Panc1 (cell line): ENCODE measurements around the gene NECTIN1. TPM values are rescaled to one million over a fixed set of nuclear protein-coding genes. Genes with fewer than 3 reads are reported as not detected.

ENCODE experiments used
- ATAC-seq: fragments of 200-7000 bp; cut with Tn5 transposase; 2 replicates; pipeline ENCODE4 v1.9.1; 2020; ENCODE audit warnings: mild to moderate bottlenecking, moderate library complexity
- BruUV-seq: library from RNA; stranded (reverse); fragments of 400-500 nt; replicated peaks from 2 replicates; lab custom pipeline; 2021; lab: Mats Ljungman, UMichigan
- CTCF ChIA-PET: fragments of 300-600 bp; sonication (Branson Sonifier 250); formaldehyde crosslinking; loops from one replicate; lab custom pipeline; 2022; ENCODE audit warnings: antibody characterized with exemption; lab: Charles Lee
- POLR2A ChIA-PET: fragments of 300-600 bp; sonication (Branson Sonifier 250); formaldehyde crosslinking; loops from one replicate; lab custom pipeline; 2022; ENCODE audit warnings: antibody characterized with exemption; lab: Charles Lee
- DNase-seq: peaks from one replicate; pipeline ENCODE4 v3.0.0-alpha.2; 2010; ENCODE audit warnings: low read depth, low spot score
- H3K27ac ChIP-seq: 2 replicates; pipeline ENCODE4 v1.5.1; 2011; ENCODE audit warnings: mild to moderate bottlenecking, low read length, inconsistent platforms
- H3K27me3 ChIP-seq: fragments of 200-500 bp; sonication (Bioruptor generic); 2 replicates; pipeline ENCODE4 v1.6.0; 2014; ENCODE audit warnings: low read length, inconsistent platforms; ENCODE audit not compliant: control insufficient read depth, insufficient read depth
- H3K36me3 ChIP-seq: fragments of 200-500 bp; sonication (Bioruptor generic); 2 replicates; pipeline ENCODE4 v1.5.1; 2014; ENCODE audit warnings: inconsistent platforms, mild to moderate bottlenecking, low read length, moderate library complexity; ENCODE audit not compliant: control insufficient read depth, insufficient read depth
- H3K4me1 ChIP-seq: 2 replicates; pipeline ENCODE4 v1.5.1; 2011; ENCODE audit warnings: inconsistent platforms, mild to moderate bottlenecking, low read length, moderate library complexity; ENCODE audit not compliant: control insufficient read depth, insufficient read depth
- H3K4me3 ChIP-seq, 2 experiments: 2 replicates each; pipeline ENCODE4 v1.5.1; 2011 to 2012; ENCODE audit warnings: low read depth in 2 of 2, low read length in 2 of 2, mild to moderate bottlenecking in 2 of 2, inconsistent platforms in 1 of 2, moderate library complexity in 1 of 2
- H3K9me3 ChIP-seq: fragments of 200-500 bp; sonication (Bioruptor generic); 2 replicates; pipeline ENCODE4 v1.5.1; 2014; ENCODE audit warnings: low read depth, mild to moderate bottlenecking, inconsistent platforms, low read length, moderate library complexity; ENCODE audit not compliant: control insufficient read depth, insufficient read depth
- CTCF ChIP-seq: fragments of 450-650 bp; IDR thresholded peaks from 2 replicates; pipeline ENCODE4 v1.5.1; 2017; ENCODE audit warnings: mild to moderate bottlenecking
- POLR2AphosphoS5 ChIP-seq: IDR thresholded peaks from 2 replicates; pipeline ENCODE4 v1.6.1; 2012; ENCODE audit warnings: mild to moderate bottlenecking, low read depth, low read length, moderate library complexity
- SIN3A ChIP-seq: IDR thresholded peaks from 2 replicates; pipeline ENCODE4 v1.6.1; 2012; ENCODE audit warnings: low read depth, mild to moderate bottlenecking, low read length, moderate library complexity, borderline replicate concordance; ENCODE audit not compliant: insufficient read depth
- TCF7L2 ChIP-seq: IDR thresholded peaks from 2 replicates; pipeline ENCODE4 v1.6.1; 2011; ENCODE audit warnings: mild to moderate bottlenecking, low read depth, low read length, inconsistent platforms
- in situ Hi-C: cut with HindIII; loops from 2 replicates; pipeline ENCODE4 v1.10.0; 2016; ENCODE audit warnings: low sequenced_read_pairs, low pct_unique_long_range_greater_than_20kb
- intact Hi-C: fragments of 100-400 bp; cut with micrococcal nuclease; formaldehyde crosslinking; loops from one replicate; pipeline ENCODE4 v1.10.0; 2022; ENCODE audit not compliant: unreplicated experiment
- total RNA-seq: library from RNA; stranded (reverse); gene quantifications from one replicate; pipeline ENCODE4 v1.2.1, GENCODE V29; 2021; ENCODE audit not compliant: unreplicated experiment
- TF ChIP-seq, protein P1 (sequence below), 2 experiments: IDR thresholded peaks; 2 replicates each; pipeline ENCODE4 v1.6.1; 2011 to 2012; ENCODE audit warnings: low read depth in 2 of 2, control low read depth in 1 of 2, low read length in 1 of 2, mild to moderate bottlenecking in 1 of 2, moderate library complexity in 1 of 2; ENCODE audit not compliant: insufficient read depth in 1 of 2

NECTIN1 gene
- total RNA-seq, 1 experiment from 2014 or later = 14.6 TPM

- Histone ChIP-seq H3K36me3 (no peaks in the 10 kb centered on the region), H3K27me3 (peaks cover 10% of the 10 kb centered on the region), H3K4me1 (no peaks in the 10 kb centered on the region), H3K4me3 (no peak overlapping the region), H3K27ac (no peak overlapping the region), H3K9me3 (peaks cover 4% of the 10 kb centered on the region; the same call in 1 of the 2 replicates)
- ATAC-seq (no peak), DNase-seq (no peak)
- CTCF ChIA-PET = no interaction called here
- POLR2A ChIA-PET = no interaction called here
- no TSS peak for BruUV-seq
- intact Hi-C loops = no loop called here
- no peak for TF ChIP-seq TCF7L2
- no peak for TF ChIP-seq SIN3A
- TF ChIP-seq, protein P1, sequence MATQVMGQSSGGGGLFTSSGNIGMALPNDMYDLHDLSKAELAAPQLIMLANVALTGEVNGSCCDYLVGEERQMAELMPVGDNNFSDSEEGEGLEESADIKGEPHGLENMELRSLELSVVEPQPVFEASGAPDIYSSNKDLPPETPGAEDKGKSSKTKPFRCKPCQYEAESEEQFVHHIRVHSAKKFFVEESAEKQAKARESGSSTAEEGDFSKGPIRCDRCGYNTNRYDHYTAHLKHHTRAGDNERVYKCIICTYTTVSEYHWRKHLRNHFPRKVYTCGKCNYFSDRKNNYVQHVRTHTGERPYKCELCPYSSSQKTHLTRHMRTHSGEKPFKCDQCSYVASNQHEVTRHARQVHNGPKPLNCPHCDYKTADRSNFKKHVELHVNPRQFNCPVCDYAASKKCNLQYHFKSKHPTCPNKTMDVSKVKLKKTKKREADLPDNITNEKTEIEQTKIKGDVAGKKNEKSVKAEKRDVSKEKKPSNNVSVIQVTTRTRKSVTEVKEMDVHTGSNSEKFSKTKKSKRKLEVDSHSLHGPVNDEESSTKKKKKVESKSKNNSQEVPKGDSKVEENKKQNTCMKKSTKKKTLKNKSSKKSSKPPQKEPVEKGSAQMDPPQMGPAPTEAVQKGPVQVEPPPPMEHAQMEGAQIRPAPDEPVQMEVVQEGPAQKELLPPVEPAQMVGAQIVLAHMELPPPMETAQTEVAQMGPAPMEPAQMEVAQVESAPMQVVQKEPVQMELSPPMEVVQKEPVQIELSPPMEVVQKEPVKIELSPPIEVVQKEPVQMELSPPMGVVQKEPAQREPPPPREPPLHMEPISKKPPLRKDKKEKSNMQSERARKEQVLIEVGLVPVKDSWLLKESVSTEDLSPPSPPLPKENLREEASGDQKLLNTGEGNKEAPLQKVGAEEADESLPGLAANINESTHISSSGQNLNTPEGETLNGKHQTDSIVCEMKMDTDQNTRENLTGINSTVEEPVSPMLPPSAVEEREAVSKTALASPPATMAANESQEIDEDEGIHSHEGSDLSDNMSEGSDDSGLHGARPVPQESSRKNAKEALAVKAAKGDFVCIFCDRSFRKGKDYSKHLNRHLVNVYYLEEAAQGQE (IDR thresholded peaks at IDR 0.05; ENCODE audit: insufficient read depth in 1 of 2, low read depth in 2 of 2, low read length in 1 of 2) = no peak
- TF ChIP-seq POLR2AphosphoS5 = no peak
- TF ChIP-seq CTCF = no peak
- in situ Hi-C loops = no loop called here
These were observed 36.6 kb upstream of the NECTIN1 start for GRCh38 chr11:119765628-119766027.

- CTCF ChIA-PET = no interaction called here
- Histone ChIP-seq H3K4me1 (no peaks in the 10 kb centered on the region), H3K36me3 (no peaks in the 10 kb centered on the region), H3K27me3 (peaks cover 12% of the 10 kb centered on the region), H3K27ac (no peak overlapping the region), H3K9me3 (peaks cover 4% of the 10 kb centered on the region; the same call in 1 of the 2 replicates), H3K4me3 (no peak overlapping the region)
- BruUV-seq = no TSS peak
- in situ Hi-C loops = no loop called here
- POLR2A ChIA-PET = no interaction called here
- peak; percentile 51; the same call in 1 of the 2 replicates for ATAC-seq
- intact Hi-C loops = no loop called here
- DNase-seq = no peak
- TF ChIP-seq CTCF (no peak), POLR2AphosphoS5 (no peak), SIN3A (no peak), TCF7L2 (no peak)
- TF ChIP-seq, protein P1 (IDR thresholded peaks at IDR 0.05; ENCODE audit: insufficient read depth in 1 of 2, low read depth in 2 of 2, low read length in 1 of 2) = no peak
These were observed 35.3 kb upstream of the NECTIN1 start for GRCh38 chr11:119764108-119764868.
